Keratinocyte (primary cell): Measurements from ENCODE around the gene FHDC1. TPM values are rescaled to one million over a fixed set of nuclear protein-coding genes. Genes with fewer than 3 reads are reported as not detected.

Source experiments
- DNase-seq: peaks from one replicate; pipeline ENCODE4 v3.0.0-alpha.2; 2011; ENCODE audit warnings: low read depth, missing footprints, low spot score
- FAIRE-seq: peaks from 2 replicates; lab custom pipeline; 2011; peaks lifted over from hg19 to GRCh38; lab: Jason Lieb, UNC
- H2AFZ ChIP-seq: 2 replicates; pipeline ENCODE4 v1.6.0; 2012; ENCODE audit warnings: low read length, control low read depth, inconsistent platforms; ENCODE audit not compliant: control insufficient read depth
- H3K27ac ChIP-seq: 2 replicates; pipeline ENCODE4 v1.5.1; 2011; ENCODE audit warnings: low read length; ENCODE audit not compliant: control insufficient read depth, insufficient read depth
- H3K27me3 ChIP-seq: 3 replicates; pipeline ENCODE4 v1.6.0; 2011; ENCODE audit warnings: low read length; ENCODE audit not compliant: control insufficient read depth, insufficient read depth; ENCODE audit errors: extremely low read depth
- H3K36me3 ChIP-seq, 2 experiments: 2 replicates in 1 of 2; 3 replicates in 1 of 2; pipeline ENCODE4 v1.5.1; 2011; ENCODE audit warnings: low read length in 2 of 2, mild to moderate bottlenecking in 1 of 2; ENCODE audit not compliant: control insufficient read depth in 2 of 2, insufficient read depth in 2 of 2; ENCODE audit errors: extremely low read depth in 1 of 2
- H3K4me1 ChIP-seq: 3 replicates; pipeline ENCODE4 v1.5.1; 2011; ENCODE audit warnings: low read length; ENCODE audit not compliant: control insufficient read depth, insufficient read depth; ENCODE audit errors: extremely low read depth
- H3K4me2 ChIP-seq: 3 replicates; pipeline ENCODE4 v1.6.0; 2011; ENCODE audit warnings: low read depth, low read length; ENCODE audit not compliant: control insufficient read depth, insufficient read depth; ENCODE audit errors: extremely low read depth
- H3K4me3 ChIP-seq, 3 experiments: fragments of 200-600 bp in 1 of 3; sonication (generic) in 1 of 3; 2 replicates in 2 of 3; 3 replicates in 1 of 3; pipeline ENCODE4 v1.5.1; 2011 to 2016; ENCODE audit warnings: low read length in 3 of 3, mild to moderate bottlenecking in 3 of 3, control low read depth in 2 of 3, inconsistent platforms in 1 of 3, low read depth in 1 of 3, mixed read lengths in 1 of 3, mixed run types in 1 of 3, moderate library complexity in 1 of 3; ENCODE audit not compliant: control insufficient read depth in 2 of 3, insufficient read depth in 2 of 3; ENCODE audit errors: extremely low read depth in 1 of 3
- H3K79me2 ChIP-seq: 2 replicates; pipeline ENCODE4 v1.6.0; 2012; ENCODE audit warnings: low read length; ENCODE audit not compliant: control insufficient read depth, insufficient read depth
- H3K9ac ChIP-seq: 3 replicates; pipeline ENCODE4 v1.6.0; 2011; ENCODE audit warnings: low read length; ENCODE audit not compliant: control insufficient read depth, insufficient read depth; ENCODE audit errors: extremely low read depth
- H3K9me1 ChIP-seq: 3 replicates; pipeline ENCODE4 v1.6.0; 2011; ENCODE audit warnings: low read length; ENCODE audit not compliant: control insufficient read depth, insufficient read depth; ENCODE audit errors: extremely low read depth
- H3K9me3 ChIP-seq: 2 replicates; pipeline ENCODE4 v1.5.1; 2012; ENCODE audit warnings: low read depth, low read length; ENCODE audit not compliant: control insufficient read depth
- H4K20me1 ChIP-seq: 3 replicates; pipeline ENCODE4 v1.6.0; 2011; ENCODE audit warnings: low read length; ENCODE audit not compliant: control insufficient read depth, insufficient read depth; ENCODE audit errors: extremely low read depth
- EZH2 ChIP-seq: IDR thresholded peaks from one replicate; pipeline ENCODE4 v1.6.1; 2012; ENCODE audit warnings: inconsistent platforms, mild to moderate bottlenecking, low read length, moderate library complexity
- dilution Hi-C: fragments of 300-500 bp; cut with MboI; formaldehyde crosslinking; loops from one replicate; pipeline ENCODE4 v1.7.0; 2020; ENCODE audit warnings: low sequenced_read_pairs; ENCODE audit not compliant: extremely low pct_ligation_motif_present
- polyA plus RNA-seq, 5 experiments: library from polyadenylated mRNA; depleted of rRNA in 3 of 5; stranded (reverse) in 3 of 5; stranded (forward) in 1 of 5; unstranded in 1 of 5; fragments of >200 nt; gene quantifications; 1 replicate in 1 of 5; 2 replicates in 3 of 5; 3 replicates in 1 of 5; pipeline versions ENCODE4 v1.2.1 to v1.2.3, GENCODE V29; 2011 to 2012; ENCODE audit warnings: missing spikeins in 2 of 5, low read depth in 1 of 5, low replicate concordance in 1 of 5
- TF ChIP-seq, protein P1 (sequence below), 3 experiments: IDR thresholded peaks in 1 of 3; conservative IDR thresholded peaks in 1 of 3; optimal IDR thresholded peaks in 1 of 3; 2 replicates in 2 of 3; 3 replicates in 1 of 3; pipeline versions ENCODE3 to v1.5.1; 2011; ENCODE audit warnings: low read length in 3 of 3, mild to moderate bottlenecking in 3 of 3, moderate library complexity in 2 of 3, control low read depth in 1 of 3, inconsistent platforms in 1 of 3; ENCODE audit not compliant: insufficient read depth in 2 of 3; ENCODE audit errors: extremely low read depth in 1 of 3

Gene FHDC1
- polyA plus RNA-seq, 1 donor (not counting 4 experiments of a cell fraction or from before 2014, with no cell fraction given) = 1.6 TPM

DNA sequence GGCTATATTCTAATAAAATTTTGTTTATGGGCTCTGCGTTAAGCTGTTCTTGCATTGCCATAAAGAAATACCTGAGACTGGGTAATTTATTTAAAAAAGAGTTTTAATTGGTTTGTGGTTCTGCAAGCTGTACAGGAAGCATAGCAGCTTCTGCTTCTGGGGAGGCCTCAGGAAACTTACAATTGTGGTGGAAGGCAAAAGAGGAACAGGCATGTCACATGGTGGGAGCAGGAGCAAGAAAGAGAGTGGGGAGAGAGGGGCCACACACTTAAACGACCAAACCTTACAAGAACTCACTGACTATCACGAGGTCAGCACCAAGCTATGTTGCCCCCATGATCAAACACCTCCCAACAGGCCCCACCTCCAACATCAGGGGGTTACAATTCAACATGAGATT, 74.0 kb downstream of the FHDC1 start:
- no peaks in the 10 kb centered on the region for H4K20me1 ChIP-seq
- no peaks in the 10 kb centered on the region for H3K9me1 ChIP-seq
- H3K27me3 ChIP-seq = no peaks in the 10 kb centered on the region
- no peaks in the 10 kb centered on the region for H3K9me3 ChIP-seq
- no peaks in the 10 kb centered on the region for H3K36me3 ChIP-seq
- no peak for FAIRE-seq
- dilution Hi-C loops = no loop called here
- TF ChIP-seq EZH2 = no peak
- TF ChIP-seq, protein P1, sequence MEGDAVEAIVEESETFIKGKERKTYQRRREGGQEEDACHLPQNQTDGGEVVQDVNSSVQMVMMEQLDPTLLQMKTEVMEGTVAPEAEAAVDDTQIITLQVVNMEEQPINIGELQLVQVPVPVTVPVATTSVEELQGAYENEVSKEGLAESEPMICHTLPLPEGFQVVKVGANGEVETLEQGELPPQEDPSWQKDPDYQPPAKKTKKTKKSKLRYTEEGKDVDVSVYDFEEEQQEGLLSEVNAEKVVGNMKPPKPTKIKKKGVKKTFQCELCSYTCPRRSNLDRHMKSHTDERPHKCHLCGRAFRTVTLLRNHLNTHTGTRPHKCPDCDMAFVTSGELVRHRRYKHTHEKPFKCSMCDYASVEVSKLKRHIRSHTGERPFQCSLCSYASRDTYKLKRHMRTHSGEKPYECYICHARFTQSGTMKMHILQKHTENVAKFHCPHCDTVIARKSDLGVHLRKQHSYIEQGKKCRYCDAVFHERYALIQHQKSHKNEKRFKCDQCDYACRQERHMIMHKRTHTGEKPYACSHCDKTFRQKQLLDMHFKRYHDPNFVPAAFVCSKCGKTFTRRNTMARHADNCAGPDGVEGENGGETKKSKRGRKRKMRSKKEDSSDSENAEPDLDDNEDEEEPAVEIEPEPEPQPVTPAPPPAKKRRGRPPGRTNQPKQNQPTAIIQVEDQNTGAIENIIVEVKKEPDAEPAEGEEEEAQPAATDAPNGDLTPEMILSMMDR (optimal IDR thresholded peaks at IDR 0.05 in 1 of 3, IDR thresholded peaks at IDR 0.05 in 1 of 3, conservative IDR thresholded peaks at IDR 0.05 in 1 of 3; ENCODE audit: extremely low read depth in 1 of 3, insufficient read depth in 2 of 3, low read length in 3 of 3) = no peak
- no peak overlapping the region for H3K4me3 ChIP-seq
- no peak overlapping the region for H2AFZ ChIP-seq
- no peak for DNase-seq
- no peak overlapping the region for H3K27ac ChIP-seq
- no peaks in the 10 kb centered on the region for H3K4me1 ChIP-seq
- no peak overlapping the region for H3K9ac ChIP-seq
- no peak overlapping the region for H3K4me2 ChIP-seq
- H3K79me2 ChIP-seq = no peaks in the 10 kb centered on the region

DNA sequence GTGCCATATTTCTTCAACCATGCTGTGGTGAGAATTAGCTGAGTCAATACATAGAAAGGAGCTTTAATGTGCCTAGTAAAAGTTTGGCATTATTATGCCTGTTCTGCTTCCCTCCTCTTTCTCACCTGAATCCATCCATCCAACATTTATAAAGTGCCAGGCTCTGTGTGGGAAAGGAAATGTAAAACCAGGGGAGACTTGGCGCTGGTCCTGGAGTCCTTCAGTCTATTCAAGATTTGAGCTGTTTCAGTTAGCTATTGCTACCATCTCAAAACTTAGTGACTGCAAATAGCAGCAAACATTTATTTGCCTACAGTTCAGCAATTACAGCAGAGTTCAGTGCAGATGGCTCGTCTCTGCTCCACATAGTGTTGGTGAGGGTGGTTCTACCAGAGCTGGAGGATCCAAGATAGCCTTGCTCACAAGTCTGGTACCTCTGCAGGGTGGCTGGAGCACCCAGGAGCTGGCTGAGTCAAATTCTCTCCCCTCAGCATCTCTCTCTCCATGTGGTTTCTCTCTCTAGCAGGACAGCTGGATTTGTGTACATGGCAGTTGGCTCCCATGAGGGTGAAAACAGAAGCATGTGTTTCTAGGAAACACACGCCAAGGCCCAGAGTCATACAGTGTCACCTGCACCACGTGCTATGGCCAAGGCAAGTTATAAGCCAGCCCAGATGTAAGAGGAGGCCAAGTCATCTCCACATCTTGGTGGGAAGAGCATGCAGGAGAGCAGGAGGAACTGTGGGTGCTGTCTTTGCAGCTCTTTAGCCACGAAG, 77.3 kb downstream of the FHDC1 start:
- Histone ChIP-seq H3K9ac (no peak overlapping the region), H3K27me3 (no peaks in the 10 kb centered on the region), H3K9me1 (no peaks in the 10 kb centered on the region), H3K4me2 (no peak overlapping the region), H3K4me3 (no peak overlapping the region), H3K36me3 (no peaks in the 10 kb centered on the region), H3K4me1 (peaks cover 3% of the 10 kb centered on the region), H2AFZ (no peak overlapping the region), H3K9me3 (no peaks in the 10 kb centered on the region), H3K27ac (no peak overlapping the region), H4K20me1 (no peaks in the 10 kb centered on the region), H3K79me2 (no peaks in the 10 kb centered on the region)
- FAIRE-seq = no peak
- DNase-seq = no peak
- TF ChIP-seq, protein P1 (optimal IDR thresholded peaks at IDR 0.05 in 1 of 3, IDR thresholded peaks at IDR 0.05 in 1 of 3, conservative IDR thresholded peaks at IDR 0.05 in 1 of 3; ENCODE audit: extremely low read depth in 1 of 3, insufficient read depth in 2 of 3, low read length in 3 of 3) = no peak
- TF ChIP-seq EZH2 = no peak
- dilution Hi-C loops = no loop called here
